NCI-H69 (cell line): ENCODE results near the gene TOMM6.

ENCODE experiments used
- DNase-seq: peaks from one replicate; lab custom pipeline; 2025; lab: John Stamatoyannopoulos, UW

Gene TOMM6

DNA sequence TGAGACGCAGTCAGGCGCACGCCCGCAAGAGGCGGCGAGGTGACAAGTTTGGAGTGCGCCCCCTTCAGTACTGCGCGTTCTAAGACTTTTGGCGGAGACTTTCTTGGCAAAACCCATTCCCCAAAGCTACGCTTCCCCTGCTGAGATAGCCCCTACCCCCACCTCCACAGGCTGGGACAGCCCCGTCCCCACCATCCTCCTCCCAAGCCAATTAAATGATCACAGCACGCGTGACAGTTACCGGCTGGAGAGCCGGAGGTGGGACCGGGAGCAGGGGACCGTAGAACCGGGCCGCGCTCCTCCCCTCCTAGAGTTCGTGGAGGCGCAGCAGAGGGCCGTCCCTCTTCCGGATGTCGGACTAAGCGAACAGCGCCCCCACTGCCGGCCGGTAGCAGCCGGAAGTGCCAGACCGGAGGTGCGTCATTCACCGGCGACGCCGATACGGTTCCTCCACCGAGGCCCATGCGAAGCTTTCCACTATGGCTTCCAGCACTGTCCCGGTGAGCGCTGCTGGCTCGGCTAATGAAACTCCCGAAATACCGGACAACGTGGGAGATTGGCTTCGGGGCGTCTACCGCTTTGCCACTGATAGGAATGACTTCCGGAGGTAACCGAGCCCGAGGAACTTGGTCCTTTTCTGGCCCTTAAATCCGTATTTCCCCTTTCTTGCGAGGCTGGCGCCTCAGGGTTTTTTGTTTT, at the start of gene TOMM6:
Gene TOMM6 (plus strand): TSS at position 476 of the 699 bp plus-strand sequence. CDS start 4 bp downstream, at position 480.
- peak; percentile 97 for DNase-seq

DNA sequence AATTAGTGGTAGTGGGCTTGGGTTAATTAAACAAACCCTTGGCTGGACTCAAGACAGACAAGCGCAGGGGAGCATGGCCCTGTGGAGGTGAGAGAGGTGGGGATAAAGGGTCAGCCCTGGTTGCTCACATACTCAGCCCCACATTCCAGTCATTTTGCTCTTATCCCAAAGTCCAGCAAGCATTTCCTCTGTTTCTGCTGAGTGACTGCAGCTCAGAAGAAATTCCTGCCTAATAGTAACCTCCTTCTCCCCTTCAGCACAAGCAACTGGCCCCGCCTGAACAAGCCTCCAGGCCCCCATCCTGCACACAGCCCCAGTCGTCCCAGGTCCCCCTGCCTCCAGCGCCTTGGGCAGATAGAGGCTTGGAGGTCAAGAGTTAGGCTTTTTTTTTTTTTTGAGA, 48.5 kb upstream of the TOMM6 start:
- no peak for DNase-seq

DNA sequence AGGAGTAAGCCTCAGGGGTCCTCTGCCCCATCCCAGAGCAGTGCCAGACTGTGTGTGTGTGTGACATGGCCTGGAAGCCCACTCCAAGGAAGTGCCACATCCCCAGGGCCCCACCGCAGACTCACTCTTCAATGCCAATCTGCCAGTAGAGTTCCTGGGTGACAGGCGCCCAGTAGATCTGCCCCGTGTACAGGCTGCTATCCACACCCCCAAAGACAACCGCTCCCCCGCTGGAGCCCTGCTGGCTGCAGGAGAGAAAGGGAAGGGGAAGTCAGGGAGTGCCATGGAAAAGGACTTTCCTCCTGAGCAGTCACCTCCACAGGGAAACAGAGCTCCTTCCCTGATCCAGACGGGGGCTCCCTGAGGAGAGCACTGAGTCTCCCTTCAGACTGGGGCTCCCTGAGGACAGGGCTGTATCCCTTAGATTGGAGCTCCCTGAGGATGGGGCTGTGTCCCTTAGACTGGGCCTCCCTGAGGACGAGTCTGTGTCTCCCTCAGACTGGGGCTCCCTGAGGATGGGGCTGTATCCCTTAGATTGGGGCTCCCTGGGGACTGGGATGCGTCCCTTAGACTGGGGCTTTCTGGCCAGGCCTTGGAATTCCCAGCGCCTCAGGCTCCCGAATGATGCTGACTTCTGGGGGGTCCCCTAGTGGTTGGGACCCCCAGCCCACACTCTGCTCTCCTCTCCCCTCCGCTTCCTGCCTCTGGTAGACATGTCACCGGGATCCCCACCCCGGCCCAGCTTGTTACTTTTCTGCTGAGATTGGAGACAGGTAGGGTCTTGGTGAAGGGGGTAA, 46.9 kb upstream of the TOMM6 start:
- no peak for DNase-seq

DNA sequence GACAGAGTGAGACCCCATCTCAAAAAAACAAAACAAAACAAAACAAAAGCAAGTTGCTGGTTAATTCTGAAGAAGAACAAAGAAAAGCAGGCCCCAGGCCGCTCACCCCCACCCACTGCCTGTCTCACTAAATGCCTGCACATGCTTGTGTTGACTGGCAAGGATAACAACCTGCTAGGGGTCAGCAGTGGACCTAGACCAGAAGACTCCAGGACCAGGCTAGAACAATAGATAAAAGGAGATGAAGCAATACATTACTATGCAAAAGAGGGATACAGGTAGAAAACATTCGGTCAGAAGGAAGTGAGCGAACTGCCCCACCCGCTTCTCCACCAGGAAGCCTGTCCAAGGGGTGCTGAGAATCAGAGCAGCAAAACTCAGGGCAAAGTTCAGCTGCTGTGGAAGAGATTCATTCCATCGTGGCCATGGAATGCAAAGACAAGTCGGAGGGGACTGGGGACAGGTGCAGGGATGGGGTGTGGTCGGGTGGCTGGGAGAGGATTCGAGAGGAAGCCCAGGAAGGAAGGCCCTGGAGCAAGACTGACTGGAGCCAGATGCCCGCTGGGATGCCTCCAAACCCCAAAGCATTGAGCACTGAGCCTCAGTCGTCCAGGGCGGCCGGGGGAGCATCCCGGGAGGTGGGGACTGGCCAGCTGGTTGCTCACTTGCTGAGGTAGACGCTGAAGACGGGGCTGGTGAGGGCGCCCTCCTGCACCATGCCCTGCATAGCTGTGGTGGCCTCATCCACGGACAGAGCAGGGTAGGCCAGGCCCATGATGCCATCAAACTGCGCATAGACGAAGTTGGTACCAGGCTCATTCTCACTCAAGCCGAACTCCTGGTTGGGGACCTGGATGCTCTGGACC, 45.6 kb upstream of the TOMM6 start:
- no peak for DNase-seq

DNA sequence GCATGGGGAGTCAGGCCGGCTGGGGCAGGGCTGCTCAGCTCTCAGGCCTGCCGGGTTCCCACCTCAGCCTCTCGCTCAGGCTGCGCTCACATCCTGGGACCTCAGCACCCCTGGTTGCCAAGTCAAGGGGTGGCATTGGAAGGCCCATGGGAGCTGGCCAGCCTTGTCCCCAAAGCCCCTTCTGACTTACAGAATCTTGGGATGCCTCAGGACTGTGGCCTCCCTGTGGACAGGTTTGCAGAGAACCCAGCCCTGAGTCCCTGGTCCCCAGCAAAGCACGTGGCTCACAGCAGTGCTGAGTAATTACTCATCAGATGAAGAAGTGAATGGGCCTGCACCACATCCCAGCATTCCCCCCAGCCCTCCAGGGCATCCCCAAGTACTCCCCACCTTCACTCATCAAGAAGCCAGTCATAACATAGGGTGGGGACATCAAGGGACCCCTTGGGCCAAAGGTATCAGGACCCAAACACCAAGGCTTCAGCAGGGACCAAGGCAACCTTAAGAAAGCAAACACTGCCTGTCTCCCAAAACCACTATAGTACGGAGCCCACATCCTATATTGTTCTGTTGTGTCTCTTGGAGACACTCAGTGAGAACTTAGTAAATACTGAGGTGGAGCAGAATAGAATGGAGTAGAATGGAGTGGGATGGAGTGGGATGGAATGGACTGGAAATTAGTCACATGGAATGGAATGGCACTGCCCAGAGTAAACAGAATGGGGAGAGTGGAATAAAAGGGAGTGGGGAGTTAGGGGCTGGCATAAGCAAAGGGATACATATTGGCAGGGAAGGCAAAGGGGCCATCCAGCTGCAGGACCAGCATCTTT, 43.9 kb upstream of the TOMM6 start:
- no peak for DNase-seq

DNA sequence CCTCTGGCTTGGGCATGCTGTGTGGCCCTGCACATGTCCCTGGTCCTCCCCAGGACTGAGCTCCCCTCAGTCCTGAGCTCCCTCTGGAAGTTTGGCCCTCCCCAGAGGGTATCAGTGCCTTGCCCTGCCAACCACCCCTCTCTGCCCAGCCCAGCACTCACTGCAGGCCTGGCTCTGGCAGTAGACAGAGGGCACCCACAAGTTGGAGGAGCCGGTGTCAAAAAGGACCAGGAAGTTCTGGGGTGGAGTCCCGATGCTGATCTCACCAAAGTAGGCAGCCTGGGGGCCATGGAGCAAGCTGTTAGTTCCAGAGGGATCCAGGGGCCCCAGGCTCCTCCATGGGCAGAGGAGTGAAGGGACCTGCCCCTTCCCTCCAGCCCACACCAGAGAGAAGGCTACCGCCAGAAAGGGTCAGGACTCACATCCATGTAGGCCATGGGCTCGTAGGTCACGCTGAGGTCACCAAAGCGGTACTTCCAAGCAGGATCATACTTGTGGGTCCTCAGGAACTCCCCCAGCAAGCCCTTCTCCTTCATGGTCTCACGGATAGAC, 43.2 kb upstream of the TOMM6 start:
- DNase-seq: no peak

DNA sequence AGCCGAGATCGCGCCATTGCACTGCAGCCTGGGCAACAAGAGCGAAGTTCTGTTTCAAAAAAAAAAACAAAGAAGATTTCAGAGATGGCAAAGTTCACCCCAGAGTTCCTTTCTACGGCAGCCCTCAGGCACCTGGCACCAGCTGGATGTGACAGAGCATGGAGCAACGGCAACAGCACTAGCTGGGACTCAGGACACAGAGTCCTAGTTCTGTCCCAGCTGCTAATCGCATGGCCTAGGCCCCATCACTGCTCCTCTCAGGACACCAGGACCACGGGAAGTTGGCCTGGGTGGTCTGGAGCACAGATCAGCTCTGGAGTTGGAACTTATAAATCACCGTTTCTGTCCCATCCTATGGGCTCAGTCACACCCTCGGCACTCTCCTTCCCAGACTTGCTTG, 41.4 kb upstream of the TOMM6 start:
- no peak for DNase-seq

DNA sequence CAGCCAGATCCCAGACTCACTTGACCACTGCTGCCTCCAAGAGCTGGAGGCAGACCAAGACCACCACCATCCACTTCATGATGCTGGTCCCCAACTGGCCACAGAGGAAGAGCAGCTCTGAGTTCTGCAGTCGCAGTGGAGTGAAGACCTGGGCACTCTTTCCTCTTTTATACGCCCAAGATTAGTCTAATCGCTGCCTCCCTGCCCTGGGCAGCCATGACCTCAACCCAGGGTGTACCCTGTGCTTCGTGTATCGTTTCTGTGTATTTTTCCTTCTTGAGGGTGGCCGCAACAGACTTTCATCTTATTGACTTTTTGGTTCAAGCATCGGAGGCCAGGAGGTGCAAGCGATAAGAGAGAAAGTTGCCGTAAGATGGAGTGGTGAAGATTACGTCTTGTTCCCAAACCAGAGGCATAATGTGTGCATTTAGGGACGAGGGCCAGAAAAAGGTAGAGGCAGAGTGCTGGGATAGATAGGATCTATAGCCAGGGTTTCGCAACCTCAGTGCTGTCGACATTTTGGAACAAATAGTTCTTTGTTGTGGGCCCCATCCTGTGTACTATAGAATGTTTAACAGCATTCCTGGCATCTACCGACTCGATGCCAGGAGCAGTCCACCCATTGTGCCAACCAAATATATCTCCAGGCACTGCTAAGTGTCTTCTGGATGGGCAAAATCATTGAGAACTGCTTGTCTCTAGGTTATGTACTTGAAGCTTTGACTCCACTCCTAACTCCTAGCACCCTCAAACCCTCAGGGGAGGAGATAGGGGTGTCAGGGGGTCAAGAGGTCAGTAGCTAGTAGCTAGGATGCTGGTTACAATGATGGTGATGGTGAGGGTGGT, 40.0 kb upstream of the TOMM6 start, which contains the start of gene PGC:
Gene PGC (minus strand): TSS at position 142 of the 846 bp plus-strand sequence. CDS start 63 bp downstream, at position 79.
- DNase-seq: no peak

DNA sequence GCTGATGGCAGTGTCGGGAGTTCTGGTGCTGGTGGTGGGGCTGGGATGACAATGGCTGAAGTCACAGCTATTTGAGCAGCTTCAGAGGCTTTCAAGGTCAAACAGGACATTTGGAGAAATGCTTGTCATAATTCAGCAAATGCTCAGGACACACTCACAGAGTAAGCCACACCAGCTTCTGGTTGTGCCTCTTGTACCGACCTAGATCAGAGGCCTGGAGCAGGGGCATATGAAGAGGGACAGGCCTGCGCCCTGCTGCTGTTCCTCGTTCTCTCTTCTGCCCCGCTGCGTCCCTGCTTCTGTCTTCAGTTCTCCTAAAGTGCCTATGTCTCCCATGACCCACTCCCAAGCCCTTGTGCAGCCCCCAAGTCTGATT, 39.4 kb upstream of the TOMM6 start:
- DNase-seq: no peak

DNA sequence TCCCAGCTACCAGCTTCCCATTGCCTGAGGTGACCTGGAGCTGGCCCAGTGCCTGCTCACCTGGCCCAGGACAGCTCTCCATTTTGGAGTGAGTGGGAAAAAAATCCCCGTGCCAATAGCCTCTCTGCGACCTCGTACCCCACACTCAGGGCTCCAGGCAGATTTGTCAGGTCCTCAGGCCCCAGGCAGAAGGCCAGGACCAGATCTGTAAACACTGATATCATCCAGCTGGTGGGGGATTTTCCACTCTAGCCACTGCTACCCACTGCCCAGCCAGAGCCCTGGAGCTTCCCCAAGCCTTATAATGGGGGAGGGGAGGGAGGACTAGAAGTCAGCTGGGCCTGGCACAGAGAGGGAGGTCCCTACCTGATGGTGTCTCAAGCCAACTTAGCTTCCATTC, 39.0 kb upstream of the TOMM6 start:
- no peak for DNase-seq

DNA sequence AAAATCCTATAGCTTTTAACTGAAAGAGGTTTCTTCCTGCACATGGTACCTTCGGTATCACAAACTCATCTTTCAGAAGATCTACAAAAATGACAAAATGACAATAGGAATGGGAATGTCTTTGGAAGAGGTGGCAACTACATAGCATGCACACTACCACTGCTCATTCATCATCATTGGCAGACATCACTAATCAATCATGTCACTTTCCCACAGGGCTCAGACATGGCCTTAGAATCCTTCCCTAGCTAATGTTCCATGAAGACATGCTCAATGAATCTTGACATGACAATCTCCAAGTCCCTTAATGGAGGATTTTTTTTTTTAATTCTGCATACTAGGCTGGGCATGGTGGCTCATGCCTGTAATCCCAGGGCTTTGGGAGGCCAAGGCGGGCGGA, 37.1 kb upstream of the TOMM6 start:
- no peak for DNase-seq

DNA sequence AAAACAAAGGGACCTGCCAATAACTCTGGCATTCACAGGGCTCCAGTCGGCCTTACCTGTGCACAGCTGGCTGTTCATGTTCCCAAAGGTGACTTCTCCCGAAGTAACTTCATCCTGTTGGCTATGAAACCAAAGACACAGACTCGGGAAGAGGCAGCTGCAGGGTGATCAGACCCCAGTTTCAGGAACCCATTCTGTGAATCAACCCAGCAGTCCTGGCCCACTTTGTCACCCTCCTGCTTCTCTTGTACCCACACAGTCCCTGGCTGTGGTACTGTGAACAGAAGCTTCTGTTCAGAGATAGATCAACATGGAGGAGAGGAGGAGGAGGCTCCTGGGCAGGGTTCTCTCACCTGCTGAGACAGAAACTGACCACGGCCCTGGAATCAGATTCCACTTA, 31.6 kb upstream of the TOMM6 start:
- DNase-seq: no peak

DNA sequence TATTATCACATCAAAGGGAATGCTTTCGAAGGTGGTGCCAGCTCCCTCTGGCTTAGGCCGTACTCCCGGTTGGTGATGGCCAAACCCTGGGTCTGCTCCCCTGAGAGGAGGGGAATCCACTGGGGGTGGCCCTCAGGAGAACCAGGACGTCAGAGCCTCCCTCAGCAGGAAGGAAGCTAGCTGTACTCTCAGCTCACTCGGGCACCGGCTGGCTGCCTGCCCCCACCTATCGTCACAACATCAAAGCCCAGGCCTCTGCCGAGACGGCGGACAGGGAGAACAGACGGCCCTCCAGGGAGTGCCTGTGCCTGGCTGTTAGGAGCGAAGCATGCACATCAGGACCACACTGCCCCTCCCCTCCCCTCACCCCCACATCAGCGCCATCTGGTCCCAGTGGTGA, 31.1 kb upstream of the TOMM6 start:
- DNase-seq: no peak

DNA sequence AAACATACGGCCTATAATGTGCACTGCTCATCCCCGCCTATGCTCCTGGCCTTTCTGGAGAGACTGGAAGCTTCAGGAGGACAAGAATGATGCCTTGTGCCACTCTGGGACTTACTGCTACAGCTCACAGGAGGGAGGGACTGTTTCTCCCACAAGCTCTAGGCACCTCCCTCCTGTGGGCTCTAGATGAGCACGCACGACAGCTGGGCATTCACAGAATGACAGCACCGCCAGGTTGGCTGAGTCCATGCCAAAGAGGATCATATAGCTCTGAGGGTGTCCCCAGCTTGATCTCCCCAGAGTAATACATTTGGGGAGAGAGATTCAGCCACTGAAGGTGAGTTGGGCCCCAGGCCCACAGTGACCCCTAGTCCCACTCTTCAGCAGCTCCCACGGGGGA, 30.2 kb upstream of the TOMM6 start:
- DNase-seq: no peak

DNA sequence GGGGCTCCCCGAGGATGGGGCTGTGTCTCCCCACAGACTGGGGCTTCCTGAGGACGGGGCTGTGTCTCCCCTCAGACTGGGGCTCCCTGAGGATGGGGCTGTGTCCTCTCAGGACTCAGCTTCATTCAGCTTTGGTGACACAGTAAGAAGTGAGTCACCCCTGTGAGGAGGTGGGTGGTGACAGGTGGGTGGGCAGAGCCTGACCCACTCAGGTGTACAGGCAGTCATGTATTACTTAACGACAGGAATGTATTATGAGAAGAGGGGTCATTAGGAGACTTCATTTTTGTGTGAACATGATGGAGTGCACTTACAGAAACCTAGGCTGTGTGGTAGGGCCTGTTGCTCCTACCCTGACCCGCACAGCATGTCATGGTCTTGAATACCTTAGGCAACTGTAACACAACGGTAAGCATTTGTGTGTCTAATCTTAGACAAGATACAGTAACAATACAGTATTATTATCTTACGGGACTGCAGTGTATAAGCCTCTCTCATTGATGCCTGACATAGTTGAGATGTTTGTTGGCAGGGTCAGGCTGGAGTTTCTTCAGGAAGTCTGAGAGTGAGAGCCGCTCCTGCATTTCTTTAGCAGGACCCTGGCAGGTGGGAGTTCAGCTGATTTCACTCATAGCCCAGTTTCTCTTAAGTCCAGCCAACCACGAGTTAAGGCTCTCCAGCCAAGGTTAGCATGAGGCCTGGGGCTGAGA, 29.4 kb upstream of the TOMM6 start:
- DNase-seq: no peak

DNA sequence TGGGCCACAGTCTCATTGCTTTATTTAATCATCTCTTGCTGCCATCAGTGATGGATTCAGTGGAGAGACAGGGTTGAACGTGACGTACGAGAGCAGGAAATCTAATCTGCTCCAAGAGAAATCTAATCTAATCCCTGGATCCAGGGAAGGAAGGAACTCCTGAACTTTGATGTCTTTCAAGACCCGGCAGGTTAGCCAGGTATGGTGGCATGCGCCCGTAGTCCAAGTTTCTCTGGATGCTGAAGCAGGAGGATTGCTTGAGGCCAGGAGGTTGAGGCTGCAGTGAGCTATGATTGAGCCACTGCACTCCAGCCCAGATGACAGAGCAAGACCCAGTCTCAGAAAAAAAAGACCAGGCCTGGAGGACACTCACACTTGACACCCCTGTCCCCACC, 28.9 kb upstream of the TOMM6 start:
- no peak for DNase-seq

DNA sequence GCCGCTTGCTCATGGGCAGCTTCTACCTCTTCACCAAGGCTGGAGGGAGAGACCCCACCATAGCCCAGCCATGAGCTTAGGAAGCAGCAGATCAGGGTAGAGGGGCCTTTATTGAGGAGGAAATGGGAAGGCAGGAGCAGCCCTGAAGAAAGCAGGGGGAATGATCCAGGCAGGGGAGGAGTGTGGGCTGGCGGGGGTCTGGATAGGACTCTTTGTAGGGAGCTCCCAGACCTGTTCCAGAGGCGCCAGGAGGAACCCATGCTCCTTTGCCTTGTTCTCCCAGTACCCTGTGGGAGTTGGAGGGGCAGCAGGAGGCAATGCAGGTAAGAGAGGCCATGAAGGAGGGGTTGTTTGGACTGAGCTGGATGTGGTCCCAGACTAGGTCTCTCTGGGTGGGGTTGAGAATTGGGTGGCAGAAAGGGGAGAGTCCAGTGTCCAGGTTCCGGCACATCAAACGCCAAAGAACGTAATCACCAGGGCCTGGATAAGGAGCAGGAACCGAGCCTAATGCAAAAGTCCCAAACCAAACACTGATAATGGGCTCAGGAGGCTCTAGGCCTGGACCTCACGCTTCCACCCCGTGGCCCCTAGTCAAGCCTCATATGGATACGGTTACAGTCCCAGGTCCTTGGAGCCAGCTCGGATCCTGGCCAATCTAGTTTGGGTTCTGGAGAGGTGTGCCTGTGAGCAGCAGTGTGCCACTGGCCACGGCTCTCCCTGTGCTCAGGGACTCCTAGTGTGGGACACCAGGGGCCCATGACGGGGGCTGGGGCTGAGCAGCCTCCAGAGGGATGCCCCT, 28.2 kb upstream of the TOMM6 start:
- DNase-seq: no peak

DNA sequence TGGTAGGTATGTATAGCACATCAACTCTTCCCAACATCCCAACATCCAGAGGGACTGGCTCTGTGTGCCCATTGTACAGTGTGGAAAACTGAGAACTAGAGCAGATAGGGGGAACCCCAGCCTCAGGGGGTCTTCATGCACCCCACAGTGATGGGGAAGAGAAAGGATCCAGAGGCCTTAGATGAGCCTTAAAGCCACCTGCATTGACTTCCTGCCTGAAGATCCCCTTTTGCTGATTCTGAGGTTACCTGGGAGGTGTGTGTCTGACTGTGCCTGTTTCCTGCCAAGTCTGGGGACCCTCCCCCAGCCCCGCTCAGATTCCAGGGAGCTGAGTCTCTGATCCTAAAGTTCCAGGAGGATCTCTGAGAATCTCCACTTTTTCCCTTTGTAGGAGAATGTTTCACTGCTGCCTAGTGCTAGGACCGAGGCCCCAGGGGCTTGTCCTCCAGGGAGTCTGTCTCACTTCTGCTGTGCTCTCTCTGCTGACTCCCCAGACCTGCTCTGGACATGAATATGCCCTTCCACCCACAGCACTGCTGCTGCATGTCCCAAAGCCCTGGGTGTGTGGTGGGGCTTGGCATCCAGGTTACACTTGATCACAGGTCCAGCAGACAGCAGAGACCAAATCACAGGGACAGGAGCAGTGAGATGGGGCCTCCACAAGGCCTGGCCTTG, 27.5 kb upstream of the TOMM6 start:
- no peak for DNase-seq
